Esophagus squamous epithelium (tissue), 4 donors: ENCODE results near the gene MIEF1.

Source experiments
- CTCF ChIP-seq, 6 experiments: fragments of 450-650 bp in 4 of 6; fragments of 200-600 bp in 2 of 6; sonication (generic) in 2 of 6; IDR thresholded peaks; one replicate each; pipeline ENCODE4 v1.5.1; 2016 to 2019; ENCODE audit warnings: antibody characterized with exemption in 6 of 6, mild to moderate bottlenecking in 4 of 6, moderate library complexity in 4 of 6
- POLR2A ChIP-seq, 4 donors: fragments of 450-650 bp; IDR thresholded peaks; one replicate each; pipeline ENCODE4 v1.6.1; 2017; ENCODE audit warnings: antibody characterized with exemption in 4 of 4, mild to moderate bottlenecking in 4 of 4, moderate library complexity in 3 of 4

GRCh38 chr22:39525658-39525975, 23.5 kb downstream of the MIEF1 start:
- TF ChIP-seq CTCF (IDR thresholded peaks at IDR 0.05), result no peak
- no peak for TF ChIP-seq POLR2A (IDR thresholded peaks at IDR 0.05)
